Measurements from ENCODE around the gene COPRS.

Gene COPRS

GRCh38 chr17:31807846-31808245 is 51.2 kb downstream of the COPRS start:
- DNase-seq (ENCODE audit: low spot score), result no peak

DNA sequence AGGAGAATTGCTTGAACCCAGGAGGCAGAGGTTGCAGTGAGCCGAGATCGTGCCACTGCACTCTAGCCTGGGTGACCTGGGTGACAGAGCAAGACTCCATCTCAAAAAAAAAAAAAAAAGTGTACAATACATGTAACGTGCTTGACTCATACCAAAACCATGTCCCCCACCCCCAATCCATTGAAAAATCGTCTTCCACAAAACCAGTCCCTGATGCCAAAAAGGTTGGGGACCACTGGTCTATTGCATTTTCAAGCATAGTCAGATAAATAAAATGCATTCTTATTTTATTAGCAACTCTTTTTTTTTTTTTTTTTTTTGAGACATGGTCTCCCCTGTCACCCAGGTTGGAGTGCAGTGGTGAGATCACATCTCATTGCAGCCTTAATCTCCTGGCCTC is 52.1 kb downstream of the COPRS start:
- DNase-seq (ENCODE audit: low spot score), result no peak

- DNase-seq (ENCODE audit: low spot score), result no peak
These were observed 55.4 kb downstream of the COPRS start for GRCh38 chr17:31803494-31804213.

DNA sequence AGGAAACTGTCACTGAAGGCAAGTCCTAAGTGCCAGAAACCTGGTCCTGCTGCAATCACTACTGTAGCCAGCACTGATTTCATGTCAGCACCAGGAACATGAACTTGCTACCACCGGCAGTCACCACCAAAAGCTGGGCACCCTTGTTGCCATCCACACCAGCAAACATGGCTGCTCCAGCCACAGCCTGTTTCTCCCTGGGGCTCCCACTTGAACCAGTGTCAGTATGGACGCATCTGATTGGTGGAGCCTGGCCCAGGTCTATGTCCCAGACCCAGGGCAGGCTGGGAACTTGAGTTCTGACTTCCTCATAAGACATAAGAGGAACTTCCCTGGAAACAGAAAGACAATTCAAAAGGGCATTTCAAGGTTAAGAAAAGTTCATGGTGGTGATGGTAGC is 56.5 kb downstream of the COPRS start:
- DNase-seq (ENCODE audit: low spot score), result no peak

Measured in CD4-positive, alpha-beta T cell treated with Interleukin-15 for 4 hours (primary cell).